Measurements from ENCODE around the gene ANGEL1.

Gene ANGEL1

DNA sequence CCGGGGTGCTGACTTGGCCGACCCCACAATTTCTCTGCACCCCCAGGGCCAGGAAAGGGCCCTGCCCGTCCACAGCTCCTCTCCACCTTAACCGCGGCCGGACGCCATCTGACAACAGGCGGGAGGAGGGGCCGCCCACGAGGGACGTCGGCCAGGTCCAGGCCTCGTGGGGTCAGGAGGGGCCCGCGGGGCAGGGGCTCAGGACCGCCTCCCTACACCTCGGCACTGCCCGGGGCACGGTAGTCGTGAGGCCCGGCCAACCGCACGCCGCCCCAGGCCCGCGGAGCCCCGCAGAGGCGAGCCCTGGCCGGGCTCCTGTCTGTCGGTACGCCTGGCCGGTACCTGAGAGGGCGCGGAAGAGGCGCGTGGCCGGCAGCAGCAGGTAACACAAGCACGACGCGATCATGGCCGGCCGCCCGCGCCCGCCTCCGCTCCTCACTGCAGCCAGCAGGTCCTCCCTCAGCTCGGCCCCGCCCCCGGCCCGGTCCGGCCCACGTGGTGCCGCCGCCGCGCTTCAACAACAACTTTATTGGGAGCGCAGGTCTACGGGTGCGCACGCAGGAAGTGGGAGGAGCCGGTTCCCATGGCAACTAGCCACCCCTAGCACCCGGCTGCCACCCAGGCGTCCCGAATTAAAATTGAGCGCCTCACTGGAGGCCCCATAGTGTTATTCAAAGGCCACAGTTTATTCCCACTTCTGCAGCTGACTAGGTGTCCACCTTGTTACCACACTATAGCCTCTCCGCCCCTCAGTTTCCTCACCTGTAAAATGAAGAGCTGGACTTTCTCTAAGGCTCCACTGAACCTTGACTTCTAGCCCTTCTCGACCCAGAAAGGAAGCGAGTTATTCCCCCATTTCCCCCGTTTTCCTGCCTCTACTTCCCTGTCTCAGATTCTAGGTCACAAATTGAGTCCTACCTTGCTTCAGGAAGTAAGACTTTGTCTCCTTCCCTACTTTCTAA lies at the start of gene ANGEL1:
TSS of gene ANGEL1 (minus strand) at position 461 of the 962 bp plus-strand sequence. CDS start at position 406, 55 bp downstream.
- peak within 1 kb of the TSS; percentile 97 for H3K4me3 Mint-ChIP-seq
- H3K27ac Mint-ChIP-seq: peak within 1 kb of the TSS; percentile 94
- H3K9me3 Mint-ChIP-seq: no peaks in the 10 kb centered on the region
- peaks cover 36% of the 10 kb centered on the region for H3K4me1 Mint-ChIP-seq
- no peaks in the 10 kb centered on the region for H3K36me3 Mint-ChIP-seq
- no peaks in the 10 kb centered on the region for H3K27me3 Mint-ChIP-seq

- Mint-ChIP-seq H3K4me3 (no peak overlapping the region), H3K36me3 (no peaks in the 10 kb centered on the region), H3K9me3 (no peaks in the 10 kb centered on the region), H3K27ac (no peak overlapping the region), H3K27me3 (no peaks in the 10 kb centered on the region), H3K4me1 (peaks cover 38% of the 10 kb centered on the region)
These were observed 49.0 kb upstream of the ANGEL1 start for GRCh38 chr14:76861574-76862255.

DNA sequence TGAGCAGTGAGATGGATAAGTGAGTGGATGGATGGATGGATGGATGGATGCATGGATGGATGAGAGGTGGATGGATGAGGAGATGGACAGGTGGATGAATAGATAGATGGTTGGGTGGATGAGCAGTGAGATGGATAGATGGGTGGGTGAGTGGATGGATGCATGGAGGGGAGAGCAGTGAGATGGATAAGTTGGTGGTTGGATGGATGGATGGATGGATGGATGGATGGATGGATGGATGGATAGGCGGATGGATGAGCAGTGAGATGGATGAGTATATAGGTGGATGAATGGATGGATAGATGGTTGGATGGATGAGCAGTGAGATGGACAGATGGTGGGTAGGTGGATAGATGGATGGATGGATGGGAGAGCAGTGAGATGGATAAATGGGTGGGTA lies 44.1 kb upstream of the ANGEL1 start:
- Mint-ChIP-seq H3K27me3 (peaks cover 2% of the 10 kb centered on the region), H3K4me3 (no peak overlapping the region), H3K36me3 (no peaks in the 10 kb centered on the region), H3K4me1 (no peaks in the 10 kb centered on the region), H3K9me3 (no peaks in the 10 kb centered on the region), H3K27ac (no peak overlapping the region)

GRCh38 chr14:76855066-76855465 lies 42.4 kb upstream of the ANGEL1 start:
- Mint-ChIP-seq H3K4me1 (no peaks in the 10 kb centered on the region), H3K4me3 (no peak overlapping the region), H3K36me3 (no peaks in the 10 kb centered on the region), H3K27me3 (peaks cover 2% of the 10 kb centered on the region), H3K9me3 (no peaks in the 10 kb centered on the region), H3K27ac (no peak overlapping the region)

DNA sequence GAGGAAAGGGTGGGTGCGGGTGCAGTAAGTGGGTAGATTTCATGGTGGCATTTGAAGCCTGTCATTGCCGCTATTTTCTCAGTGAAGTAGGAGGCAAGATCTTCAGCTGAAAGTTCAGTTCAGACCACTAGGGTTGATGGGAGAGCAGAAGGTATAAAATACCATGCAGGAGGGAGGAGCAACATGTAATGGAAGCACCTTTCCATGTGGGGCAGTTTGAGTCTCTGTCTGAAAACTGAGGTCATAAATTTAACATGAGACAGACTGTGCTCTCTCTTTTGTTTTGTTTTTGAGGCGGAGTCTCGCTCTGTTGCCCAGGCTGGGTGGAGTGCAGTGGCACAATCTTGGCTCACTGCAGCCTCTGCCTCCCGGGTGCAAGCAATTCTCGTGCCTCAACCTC lies 36.2 kb upstream of the ANGEL1 start:
- H3K27ac Mint-ChIP-seq: no peak overlapping the region

DNA sequence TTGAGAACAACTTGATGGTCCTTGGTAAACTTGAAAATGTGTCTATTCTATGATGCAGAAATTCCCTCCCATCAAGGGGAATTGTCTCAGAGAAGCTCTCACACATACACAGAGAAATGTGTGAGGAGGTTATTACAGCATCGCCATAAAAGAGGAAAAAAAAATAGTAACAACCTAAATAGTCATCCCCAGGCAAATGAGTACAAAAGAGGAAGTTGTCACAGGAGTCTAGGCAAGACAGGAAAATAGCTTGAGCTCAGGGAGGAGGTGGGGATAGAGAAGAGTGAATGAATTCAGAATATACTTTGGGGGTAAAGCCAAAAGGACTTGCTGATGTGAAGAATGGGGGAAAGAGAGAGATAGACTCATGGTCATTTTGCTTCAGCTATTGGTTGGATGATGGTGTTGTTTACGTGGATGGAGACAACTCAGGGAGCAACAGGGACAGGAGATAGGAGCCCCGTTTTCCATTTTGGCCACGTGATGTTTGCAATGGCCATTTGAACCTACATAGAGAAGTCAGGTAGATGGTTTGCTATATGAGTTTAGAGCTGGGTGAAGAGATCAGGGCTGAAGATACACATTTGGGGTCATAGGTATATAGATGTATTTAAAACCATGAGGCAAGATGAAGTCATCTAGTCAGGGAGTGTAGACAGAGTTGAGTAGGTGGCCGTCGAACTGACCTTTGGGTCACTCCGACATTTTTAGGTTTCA lies 33.8 kb upstream of the ANGEL1 start:
- Mint-ChIP-seq H3K4me1 (peaks cover 10% of the 10 kb centered on the region), H3K9me3 (no peaks in the 10 kb centered on the region), H3K36me3 (peaks cover 3% of the 10 kb centered on the region), H3K27ac (no peak overlapping the region), H3K27me3 (peaks cover 4% of the 10 kb centered on the region), H3K4me3 (no peak overlapping the region)

More for the DNA sequence above, 36.2 kb upstream of the ANGEL1 start:
- peaks cover 10% of the 10 kb centered on the region for H3K4me1 Mint-ChIP-seq
- peaks cover 3% of the 10 kb centered on the region for H3K36me3 Mint-ChIP-seq
- no peaks in the 10 kb centered on the region for H3K27me3 Mint-ChIP-seq
- no peak overlapping the region for H3K4me3 Mint-ChIP-seq
- no peaks in the 10 kb centered on the region for H3K9me3 Mint-ChIP-seq

DNA sequence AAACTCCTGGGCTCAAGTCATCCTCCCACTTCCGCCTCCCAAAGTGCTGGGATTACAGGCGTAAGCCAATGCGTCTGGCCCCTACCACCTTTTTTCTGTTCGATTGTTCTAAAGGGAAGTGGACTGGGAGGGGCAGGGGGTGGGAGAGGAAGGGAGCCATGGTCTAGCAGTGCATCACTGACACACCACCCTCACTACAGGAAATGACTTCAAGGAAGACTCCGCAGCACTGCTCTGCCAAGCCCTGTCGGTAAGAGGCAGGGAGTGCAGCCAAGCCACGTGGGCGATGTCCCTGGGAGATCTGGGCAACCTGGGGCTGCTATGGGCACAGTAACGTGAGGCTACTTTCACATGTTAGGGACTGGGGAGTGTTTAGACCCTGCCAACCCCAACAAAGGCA lies 31.5 kb upstream of the ANGEL1 start:
- Mint-ChIP-seq H3K27ac (peak overlapping the region; percentile 68), H3K27me3 (peaks cover 4% of the 10 kb centered on the region), H3K4me3 (peak overlapping the region; percentile 49), H3K4me1 (peaks cover 10% of the 10 kb centered on the region), H3K36me3 (peaks cover 3% of the 10 kb centered on the region), H3K9me3 (no peaks in the 10 kb centered on the region)

DNA sequence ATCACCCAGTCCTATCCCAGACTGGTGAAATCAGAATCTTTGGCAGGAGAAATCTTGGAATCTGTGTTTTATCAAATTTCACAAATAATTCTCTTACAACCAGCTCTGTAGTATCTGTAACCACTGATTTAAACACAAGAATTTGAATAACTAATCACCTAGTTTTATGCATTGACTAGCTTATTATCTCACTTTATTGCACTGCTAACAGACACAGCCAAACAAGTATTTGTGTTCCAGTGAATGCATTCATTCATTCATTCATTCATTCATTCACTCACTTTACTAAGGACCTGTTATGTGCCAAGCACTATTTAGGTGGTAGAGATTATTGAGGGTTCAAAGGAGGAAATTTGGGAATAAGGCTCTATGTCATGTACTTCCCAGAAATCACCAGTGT lies 29.7 kb upstream of the ANGEL1 start:
- peak overlapping the region; percentile 33 for H3K4me3 Mint-ChIP-seq
- peaks cover 10% of the 10 kb centered on the region for H3K4me1 Mint-ChIP-seq
- peaks cover 3% of the 10 kb centered on the region for H3K36me3 Mint-ChIP-seq

DNA sequence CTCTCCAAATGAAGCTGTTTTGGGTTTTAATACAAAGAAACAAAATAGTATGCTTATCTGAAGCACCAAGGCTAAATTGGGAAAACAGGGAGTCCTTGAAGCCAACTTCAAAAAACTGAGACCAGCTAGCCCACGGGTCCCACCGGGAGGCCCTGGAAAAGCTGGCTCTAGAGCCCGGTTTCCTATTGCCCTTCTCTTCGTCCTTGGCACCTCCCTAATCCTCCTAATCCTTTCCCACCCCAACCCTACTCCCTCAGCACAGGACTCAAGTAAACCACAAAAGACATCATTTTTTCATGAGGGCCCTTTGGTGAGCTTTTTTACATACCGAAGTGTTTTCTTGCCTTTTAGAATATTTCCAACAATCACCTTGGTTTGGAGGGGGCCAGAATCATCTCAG lies 24.8 kb upstream of the ANGEL1 start:
- no peaks in the 10 kb centered on the region for H3K9me3 Mint-ChIP-seq
- H3K27ac Mint-ChIP-seq: no peak overlapping the region
- H3K4me3 Mint-ChIP-seq: no peak overlapping the region
- no peaks in the 10 kb centered on the region for H3K4me1 Mint-ChIP-seq
- no peaks in the 10 kb centered on the region for H3K36me3 Mint-ChIP-seq
- H3K27me3 Mint-ChIP-seq: peaks cover 2% of the 10 kb centered on the region

More for the DNA sequence above, 29.7 kb upstream of the ANGEL1 start:
- Mint-ChIP-seq H3K27me3 (peaks cover 4% of the 10 kb centered on the region), H3K9me3 (no peaks in the 10 kb centered on the region), H3K27ac (no peak overlapping the region)

DNA sequence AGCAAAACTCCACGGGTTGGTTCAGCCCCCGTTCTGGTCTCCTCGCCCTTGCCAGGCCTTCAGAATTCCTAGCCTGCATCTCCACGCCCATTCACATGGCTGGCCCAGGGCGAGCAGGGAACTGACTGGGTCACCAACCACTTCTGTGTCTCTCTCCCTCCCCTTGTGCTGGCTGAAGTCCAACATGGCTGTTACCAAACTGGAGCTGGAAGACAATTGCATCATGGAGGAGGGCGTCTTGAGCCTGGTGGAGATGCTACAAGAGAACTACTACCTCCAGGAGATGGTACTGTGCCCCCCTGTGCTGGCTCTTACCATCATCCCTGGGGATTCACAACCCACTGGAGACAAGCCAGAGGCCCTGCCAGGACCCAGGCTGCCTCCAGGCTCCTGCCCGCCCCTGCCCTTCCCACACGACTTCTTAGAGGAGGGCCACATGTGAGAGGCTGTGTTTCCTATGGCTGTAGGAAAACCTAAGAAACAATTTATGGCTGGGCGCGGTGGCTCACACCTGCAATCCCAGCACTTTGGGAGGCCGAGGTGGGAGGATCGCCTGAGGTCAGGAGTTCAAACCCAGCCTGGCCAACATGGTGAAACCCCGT lies 23.4 kb upstream of the ANGEL1 start:
- Mint-ChIP-seq H3K27me3 (peaks cover 1% of the 10 kb centered on the region), H3K4me1 (no peaks in the 10 kb centered on the region), H3K27ac (no peak overlapping the region), H3K36me3 (no peaks in the 10 kb centered on the region), H3K4me3 (no peak overlapping the region), H3K9me3 (no peaks in the 10 kb centered on the region)

- Mint-ChIP-seq H3K27ac (no peak overlapping the region), H3K9me3 (no peaks in the 10 kb centered on the region), H3K36me3 (no peaks in the 10 kb centered on the region), H3K27me3 (peaks cover 1% of the 10 kb centered on the region), H3K4me3 (no peak overlapping the region), H3K4me1 (no peaks in the 10 kb centered on the region)
These were observed 21.6 kb upstream of the ANGEL1 start for GRCh38 chr14:76834241-76834661.

- peaks cover 1% of the 10 kb centered on the region for H3K27me3 Mint-ChIP-seq
- no peak overlapping the region for H3K27ac Mint-ChIP-seq
- H3K9me3 Mint-ChIP-seq: no peaks in the 10 kb centered on the region
- H3K36me3 Mint-ChIP-seq: no peaks in the 10 kb centered on the region
- no peak overlapping the region for H3K4me3 Mint-ChIP-seq
- H3K4me1 Mint-ChIP-seq: no peaks in the 10 kb centered on the region
These were observed 20.3 kb upstream of the ANGEL1 start for GRCh38 chr14:76833011-76833410.

- Mint-ChIP-seq H3K4me3 (no peak overlapping the region), H3K9me3 (no peaks in the 10 kb centered on the region), H3K27me3 (peaks cover 1% of the 10 kb centered on the region), H3K27ac (no peak overlapping the region), H3K36me3 (no peaks in the 10 kb centered on the region), H3K4me1 (no peaks in the 10 kb centered on the region)
These were observed 19.9 kb upstream of the ANGEL1 start for GRCh38 chr14:76832503-76832988.

DNA sequence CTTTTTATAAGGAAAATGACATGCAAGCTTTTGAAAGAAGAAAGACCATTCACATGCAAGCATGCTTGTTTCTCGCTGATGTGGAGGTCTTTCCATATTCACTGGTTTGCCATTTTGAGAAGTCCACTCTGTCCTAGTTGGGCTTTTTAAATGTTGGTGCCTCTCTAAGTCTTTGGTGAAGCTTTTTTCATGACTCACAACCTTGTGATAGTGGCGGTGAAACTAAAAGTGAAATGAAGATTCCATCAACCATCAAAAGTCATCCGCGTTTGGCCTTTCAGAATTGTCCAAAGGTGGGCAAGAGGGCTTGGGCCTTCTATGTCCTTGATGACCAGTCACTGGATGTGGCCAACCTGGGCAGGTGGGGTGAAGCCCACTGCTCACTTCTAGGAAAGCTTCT lies 17.9 kb upstream of the ANGEL1 start:
- no peak overlapping the region for H3K27ac Mint-ChIP-seq
- H3K4me1 Mint-ChIP-seq: no peaks in the 10 kb centered on the region
- H3K27me3 Mint-ChIP-seq: peaks cover 1% of the 10 kb centered on the region
- H3K4me3 Mint-ChIP-seq: no peak overlapping the region
- H3K9me3 Mint-ChIP-seq: no peaks in the 10 kb centered on the region
- no peaks in the 10 kb centered on the region for H3K36me3 Mint-ChIP-seq

All from activated naive CD4-positive, alpha-beta T cell treated with anti-CD3 and anti-CD28 coated beads, Interleukin-2, amount 50 U/mL, for 24 hours (primary cell).